Kidney (tissue), 14 donors: Measurements from ENCODE around the gene PIK3R4. TPM values are rescaled to one million over a fixed set of nuclear protein-coding genes. Genes with fewer than 3 reads are reported as not detected.

Experiments used
- DNase-seq, 5 donors: peaks; one replicate each; pipeline ENCODE4 v3.0.0-alpha.2; 2013 to 2020
- FAIRE-seq: peaks from 2 replicates; lab custom pipeline; 2012; peaks lifted over from hg19 to GRCh38; lab: Jason Lieb, UNC
- H3K27ac ChIP-seq, 2 donors: one replicate each; pipeline ENCODE4 v1.7.0; 2013; ENCODE audit warnings: low read depth in 2 of 2, low read length in 2 of 2, inconsistent platforms in 1 of 2
- H3K27me3 ChIP-seq: one replicate; pipeline ENCODE4 v1.7.1; 2013; ENCODE audit warnings: low read length, inconsistent platforms; ENCODE audit not compliant: control insufficient read depth, insufficient read depth
- H3K36me3 ChIP-seq, 3 donors: one replicate each; pipeline versions ENCODE4 v1.7.0 to v1.7.1; 2013; ENCODE audit warnings: low read length in 3 of 3, control low read depth in 1 of 3, inconsistent platforms in 1 of 3; ENCODE audit not compliant: insufficient read depth in 3 of 3, control insufficient read depth in 2 of 3
- H3K4me1 ChIP-seq, 3 donors: one replicate each; pipeline versions ENCODE4 v1.7.0 to v1.7.1; 2013; ENCODE audit warnings: low read length in 3 of 3, inconsistent platforms in 1 of 3, low read depth in 1 of 3; ENCODE audit not compliant: control insufficient read depth in 2 of 3, insufficient read depth in 2 of 3
- H3K4me3 ChIP-seq, 3 donors: one replicate each; pipeline versions ENCODE4 v1.7.0 to v1.8.1; 2013; ENCODE audit warnings: low read length in 3 of 3, control low read depth in 1 of 3, inconsistent platforms in 1 of 3
- H3K9ac ChIP-seq, 3 donors: one replicate each; pipeline versions ENCODE4 v1.7.0 to v1.7.1; 2013; ENCODE audit warnings: low read length in 3 of 3, control low read depth in 1 of 3, inconsistent platforms in 1 of 3
- H3K9me3 ChIP-seq, 3 donors: one replicate each; pipeline versions ENCODE4 v1.7.0 to v1.7.1; 2013; ENCODE audit warnings: low read length in 3 of 3, control low read depth in 1 of 3, inconsistent platforms in 1 of 3; ENCODE audit not compliant: control insufficient read depth in 2 of 3, insufficient read depth in 1 of 3
- CTCF ChIP-seq: IDR thresholded peaks from 3 replicates; pipeline ENCODE4 v1.5.1; 2012; ENCODE audit warnings: mild to moderate bottlenecking, moderate library complexity, borderline replicate concordance; ENCODE audit not compliant: insufficient read depth; ENCODE audit errors: extremely low read depth
- intact Hi-C: fragments of 100-400 bp; cut with DNase I; formaldehyde crosslinking; loops from one replicate; pipeline ENCODE4 v1.11.1; 2022
- polyA plus RNA-seq: library from polyadenylated mRNA; stranded (reverse); fragments of 350-450 nt; fragmentation: Illumina TruSeq; extraction: RNeasy Lipid Tissue Mini Kit (QIAGEN cat#74804); gene quantifications from one replicate; pipeline ENCODE4 v1.2.3, GENCODE V29; 2014; ENCODE audit warnings: low read depth, low replicate concordance; ENCODE audit not compliant: insufficient read depth
- total RNA-seq: library from RNA; stranded (reverse); fragmentation: NEBNext Ultra II Directional; extraction: Animal tissue kit (Norgen Biotek cat#: 25700); gene quantifications from one replicate; pipeline ENCODE4 v1.2.1, GENCODE V29; 2021
- donor health status: control.
- donor health status: control.
- donor health status: control.
- donor health status: control.
- donor health status: control.
- donor health status: DM: yes; HTN: yes; CAD: no.
- donor health status: Normal renal cell carcinoma (clear cell type).

PIK3R4 gene
- total and polyA plus RNA-seq, 2 donors from 2014 or later, result 22.5 to 32.7 TPM

GRCh38 chr3:130741946-130742610 lies 4.6 kb downstream of the PIK3R4 start:
- H3K27ac ChIP-seq, result no peak overlapping the region
- intact Hi-C loops, result no loop called here
- H3K4me3 ChIP-seq, result no peak overlapping the region
- no peak for FAIRE-seq
- DNase-seq, result no peak
- peaks cover 0 to 14% (median 10%) of the 10 kb centered on the region in 3 donors for H3K4me1 ChIP-seq
- peaks cover 2 to 20% (median 7%) of the 10 kb centered on the region in 3 donors for H3K36me3 ChIP-seq
- H3K27me3 ChIP-seq, result no peaks in the 10 kb centered on the region
- no peaks in the 10 kb centered on the region for H3K9me3 ChIP-seq
- TF ChIP-seq CTCF, result no peak
- no peak overlapping the region for H3K9ac ChIP-seq

GRCh38 chr3:130739848-130740247 lies 6.8 kb downstream of the PIK3R4 start:
- DNase-seq (no peak), FAIRE-seq (no peak)
- Histone ChIP-seq H3K9me3 (no peaks in the 10 kb centered on the region), H3K36me3 (peaks cover 2 to 20% (median 9%) of the 10 kb centered on the region in 3 donors), H3K4me1 (peaks cover 0 to 10% (median 0%) of the 10 kb centered on the region in 3 donors), H3K4me3 (no peak overlapping the region), H3K27ac (no peak overlapping the region), H3K9ac (no peak overlapping the region), H3K27me3 (no peaks in the 10 kb centered on the region)
- no peak for TF ChIP-seq CTCF
- intact Hi-C loops, result no loop called here

- Histone ChIP-seq H3K27me3 (no peaks in the 10 kb centered on the region), H3K27ac (no peak overlapping the region), H3K4me1 (no peaks in the 10 kb centered on the region), H3K4me3 (no peak overlapping the region), H3K36me3 (peaks cover 0 to 12% (median 10%) of the 10 kb centered on the region in 3 donors), H3K9ac (no peak overlapping the region), H3K9me3 (no peaks in the 10 kb centered on the region)
- no peak for TF ChIP-seq CTCF
- FAIRE-seq, result no peak
- intact Hi-C loops, result no loop called here
- no peak for DNase-seq
These were observed 8.4 kb downstream of the PIK3R4 start for GRCh38 chr3:130738241-130738640.
